ENCODE results near the gene STAC2.

GRCh38 chr17:39165178-39165840 lies 60.4 kb downstream of the STAC2 start:
- no peak for TF ChIP-seq CTCF (IDR thresholded peaks at IDR 0.05)
- TF ChIP-seq POLR2AphosphoS5 (IDR thresholded peaks at IDR 0.05): no peak
- TF ChIP-seq POLR2A (IDR thresholded peaks at IDR 0.05): no peak
- TF ChIP-seq EP300 (IDR thresholded peaks at IDR 0.05): no peak

Data from upper lobe of left lung (tissue), 4 donors.